Stimulated activated CD8-positive, alpha-beta memory T cell treated with anti-CD3 and anti-CD28 coated beads, Interleukin-15, amount 100 ng/mL, for 1 hour (primary cell): ENCODE results near the gene GLRX2.
"Not testable (repeated sequence)": the region's sequence is repeated elsewhere in the genome, so short reads cannot be mapped to it uniquely, and the experiment has no call there.

Experiments used
- DNase-seq: peaks from one replicate; pipeline ENCODE4 v3.0.0-alpha.2; 2020; ENCODE audit warnings: low read depth

GLRX2 gene

GRCh38 chr1:193062698-193063463 lies 42.3 kb downstream of the GLRX2 start:
- DNase-seq = no peak

DNA sequence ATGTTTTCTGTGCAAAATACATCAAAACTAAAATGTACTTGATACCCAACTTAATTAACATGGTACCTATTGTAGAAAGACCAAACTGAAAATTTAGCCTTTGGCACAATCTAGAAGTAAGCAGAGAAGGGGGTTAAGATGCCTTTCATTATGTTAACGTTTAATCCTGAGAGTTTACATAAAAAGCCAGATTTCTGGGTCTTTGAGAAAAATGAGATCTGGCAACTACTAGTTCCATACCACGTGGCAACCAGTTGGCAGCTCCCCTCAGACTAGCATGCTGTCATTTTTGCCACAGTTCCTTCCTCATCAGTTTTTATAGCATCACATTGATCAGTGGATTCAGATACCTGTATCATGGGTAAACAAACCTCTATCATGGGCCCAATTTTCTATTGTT lies 44.3 kb downstream of the GLRX2 start:
- DNase-seq = no peak

GRCh38 chr1:193060406-193060805 lies 44.8 kb downstream of the GLRX2 start:
- no peak for DNase-seq

- no peak for DNase-seq
These were observed 45.2 kb downstream of the GLRX2 start for GRCh38 chr1:193060115-193060403.

- DNase-seq = peak; percentile 85
These were observed 45.7 kb downstream of the GLRX2 start, which contains the start of the genes RO60 and UCHL5 for GRCh38 chr1:193059282-193060114. Gene RO60, plus strand, starts transcription at chr1:193059612. Its CDS starts 9,443 bp downstream, at chr1:193069055. Gene UCHL5, minus strand, starts transcription at chr1:193059360. Its CDS starts 100 bp downstream, at chr1:193059260.

- peak; percentile 4 for DNase-seq
These were observed 46.5 kb downstream of the GLRX2 start for GRCh38 chr1:193058529-193059281.

GRCh38 chr1:193054169-193054675 lies 51.0 kb downstream of the GLRX2 start:
- no peak for DNase-seq

GRCh38 chr1:193048913-193049312 lies 56.3 kb downstream of the GLRX2 start:
- DNase-seq = not testable (repeated sequence)
